GM23338 (cell line): ENCODE measurements around the gene WIPF3. TPM values are rescaled to one million over a fixed set of nuclear protein-coding genes. Genes with fewer than 3 reads are reported as not detected.

ENCODE experiments used
- CREB1 ChIP-seq: fragments of 250-450 bp; sonication (Bioruptor Pico); IDR thresholded peaks from 2 replicates; pipeline ENCODE4 v1.5.0; 2020; ENCODE audit warnings: low read depth, mild to moderate bottlenecking, moderate library complexity
- ETS1 ChIP-seq: IDR thresholded peaks from 2 replicates; pipeline ENCODE4 v1.6.1; 2016; ENCODE audit warnings: antibody characterized with exemption
- POLR2AphosphoS5 ChIP-seq: IDR thresholded peaks from 2 replicates; pipeline ENCODE4 v1.6.1; 2016; ENCODE audit warnings: antibody characterized with exemption, low read depth
- STAT1 ChIP-seq: IDR thresholded peaks from one replicate; pipeline ENCODE4 v1.6.1; 2016; ENCODE audit warnings: antibody characterized with exemption; ENCODE audit not compliant: unreplicated experiment
- ZNF114 ChIP-seq: fragments of 250-450 bp; sonication (Bioruptor Pico); IDR thresholded peaks from 2 replicates; pipeline ENCODE4 v1.5.0; 2020; ENCODE audit warnings: mild to moderate bottlenecking, moderate library complexity
- ZNF331 ChIP-seq: fragments of 250-450 bp; sonication (Bioruptor Pico); IDR thresholded peaks from 2 replicates; pipeline ENCODE4 v1.5.0; 2020; ENCODE audit warnings: low read depth, mild to moderate bottlenecking, moderate library complexity
- polyA plus RNA-seq: library from polyadenylated mRNA; unstranded; fragments of >200 nt; fragmentation: Nextera tagmentation; extraction: Ambion mirVana; gene quantifications from 2 replicates; pipeline ENCODE4 v1.2.1, GENCODE V29; 2016
- total RNA-seq: library from RNA; depleted of rRNA; stranded (reverse); fragments of >200 nt; shearing (Covaris generic); gene quantifications from 2 replicates; pipeline ENCODE4 v1.2.3, GENCODE V29; 2014
- TF ChIP-seq, protein P1 (sequence below): fragments of 250-450 bp; sonication (Bioruptor Pico); IDR thresholded peaks from 2 replicates; pipeline ENCODE4 v1.5.0; 2020; ENCODE audit warnings: mild to moderate bottlenecking, moderate library complexity
- TF ChIP-seq, protein P2 (sequence below): IDR thresholded peaks from one replicate; pipeline ENCODE4 v1.6.1; 2018; ENCODE audit warnings: antibody characterized with exemption; ENCODE audit not compliant: unreplicated experiment
- TF ChIP-seq, protein P3 (sequence below), 2 experiments: fragments of 200-600 bp in 1 of 2; sonication (generic) in 1 of 2; conservative IDR thresholded peaks; 2 replicates each; pipeline versions ENCODE4 v1.5.1 to v1.6.1; 2016 to 2017; ENCODE audit warnings: antibody characterized with exemption in 2 of 2, low read depth in 2 of 2, mild to moderate bottlenecking in 2 of 2, moderate library complexity in 1 of 2

The WIPF3 gene
- total and polyA plus RNA-seq, 2 experiments from 2014 or later, result 5.7 to 11.4 TPM

- TF ChIP-seq, protein P1, sequence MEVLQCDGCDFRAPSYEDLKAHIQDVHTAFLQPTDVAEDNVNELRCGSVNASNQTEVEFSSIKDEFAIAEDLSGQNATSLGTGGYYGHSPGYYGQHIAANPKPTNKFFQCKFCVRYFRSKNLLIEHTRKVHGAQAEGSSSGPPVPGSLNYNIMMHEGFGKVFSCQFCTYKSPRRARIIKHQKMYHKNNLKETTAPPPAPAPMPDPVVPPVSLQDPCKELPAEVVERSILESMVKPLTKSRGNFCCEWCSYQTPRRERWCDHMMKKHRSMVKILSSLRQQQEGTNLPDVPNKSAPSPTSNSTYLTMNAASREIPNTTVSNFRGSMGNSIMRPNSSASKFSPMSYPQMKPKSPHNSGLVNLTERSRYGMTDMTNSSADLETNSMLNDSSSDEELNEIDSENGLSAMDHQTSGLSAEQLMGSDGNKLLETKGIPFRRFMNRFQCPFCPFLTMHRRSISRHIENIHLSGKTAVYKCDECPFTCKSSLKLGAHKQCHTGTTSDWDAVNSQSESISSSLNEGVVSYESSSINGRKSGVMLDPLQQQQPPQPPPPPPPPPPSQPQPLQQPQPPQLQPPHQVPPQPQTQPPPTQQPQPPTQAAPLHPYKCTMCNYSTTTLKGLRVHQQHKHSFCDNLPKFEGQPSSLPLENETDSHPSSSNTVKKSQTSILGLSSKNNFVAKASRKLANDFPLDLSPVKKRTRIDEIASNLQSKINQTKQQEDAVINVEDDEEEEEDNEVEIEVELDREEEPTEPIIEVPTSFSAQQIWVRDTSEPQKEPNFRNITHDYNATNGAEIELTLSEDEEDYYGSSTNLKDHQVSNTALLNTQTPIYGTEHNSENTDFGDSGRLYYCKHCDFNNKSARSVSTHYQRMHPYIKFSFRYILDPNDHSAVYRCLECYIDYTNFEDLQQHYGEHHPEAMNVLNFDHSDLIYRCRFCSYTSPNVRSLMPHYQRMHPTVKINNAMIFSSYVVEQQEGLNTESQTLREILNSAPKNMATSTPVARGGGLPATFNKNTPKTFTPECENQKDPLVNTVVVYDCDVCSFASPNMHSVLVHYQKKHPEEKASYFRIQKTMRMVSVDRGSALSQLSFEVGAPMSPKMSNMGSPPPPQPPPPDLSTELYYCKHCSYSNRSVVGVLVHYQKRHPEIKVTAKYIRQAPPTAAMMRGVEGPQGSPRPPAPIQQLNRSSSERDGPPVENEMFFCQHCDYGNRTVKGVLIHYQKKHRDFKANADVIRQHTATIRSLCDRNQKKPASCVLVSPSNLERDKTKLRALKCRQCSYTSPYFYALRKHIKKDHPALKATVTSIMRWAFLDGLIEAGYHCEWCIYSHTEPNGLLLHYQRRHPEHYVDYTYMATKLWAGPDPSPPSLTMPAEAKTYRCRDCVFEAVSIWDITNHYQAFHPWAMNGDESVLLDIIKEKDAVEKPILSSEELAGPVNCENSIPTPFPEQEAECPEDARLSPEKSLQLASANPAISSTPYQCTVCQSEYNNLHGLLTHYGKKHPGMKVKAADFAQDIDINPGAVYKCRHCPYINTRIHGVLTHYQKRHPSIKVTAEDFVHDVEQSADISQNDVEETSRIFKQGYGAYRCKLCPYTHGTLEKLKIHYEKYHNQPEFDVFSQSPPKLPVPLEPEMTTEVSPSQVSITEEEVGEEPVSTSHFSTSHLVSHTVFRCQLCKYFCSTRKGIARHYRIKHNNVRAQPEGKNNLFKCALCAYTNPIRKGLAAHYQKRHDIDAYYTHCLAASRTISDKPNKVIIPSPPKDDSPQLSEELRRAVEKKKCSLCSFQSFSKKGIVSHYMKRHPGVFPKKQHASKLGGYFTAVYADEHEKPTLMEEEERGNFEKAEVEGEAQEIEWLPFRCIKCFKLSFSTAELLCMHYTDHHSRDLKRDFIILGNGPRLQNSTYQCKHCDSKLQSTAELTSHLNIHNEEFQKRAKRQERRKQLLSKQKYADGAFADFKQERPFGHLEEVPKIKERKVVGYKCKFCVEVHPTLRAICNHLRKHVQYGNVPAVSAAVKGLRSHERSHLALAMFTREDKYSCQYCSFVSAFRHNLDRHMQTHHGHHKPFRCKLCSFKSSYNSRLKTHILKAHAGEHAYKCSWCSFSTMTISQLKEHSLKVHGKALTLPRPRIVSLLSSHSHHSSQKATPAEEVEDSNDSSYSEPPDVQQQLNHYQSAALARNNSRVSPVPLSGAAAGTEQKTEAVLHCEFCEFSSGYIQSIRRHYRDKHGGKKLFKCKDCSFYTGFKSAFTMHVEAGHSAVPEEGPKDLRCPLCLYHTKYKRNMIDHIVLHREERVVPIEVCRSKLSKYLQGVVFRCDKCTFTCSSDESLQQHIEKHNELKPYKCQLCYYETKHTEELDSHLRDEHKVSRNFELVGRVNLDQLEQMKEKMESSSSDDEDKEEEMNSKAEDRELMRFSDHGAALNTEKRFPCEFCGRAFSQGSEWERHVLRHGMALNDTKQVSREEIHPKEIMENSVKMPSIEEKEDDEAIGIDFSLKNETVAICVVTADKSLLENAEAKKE, result no peak
- TF ChIP-seq ZNF331 (CRISPR knock-in tag) (no peak), POLR2AphosphoS5 (no peak), STAT1 (no peak), CREB1 (no peak), ZNF114 (CRISPR knock-in tag) (no peak), ETS1 (no peak)
- TF ChIP-seq, protein P2, sequence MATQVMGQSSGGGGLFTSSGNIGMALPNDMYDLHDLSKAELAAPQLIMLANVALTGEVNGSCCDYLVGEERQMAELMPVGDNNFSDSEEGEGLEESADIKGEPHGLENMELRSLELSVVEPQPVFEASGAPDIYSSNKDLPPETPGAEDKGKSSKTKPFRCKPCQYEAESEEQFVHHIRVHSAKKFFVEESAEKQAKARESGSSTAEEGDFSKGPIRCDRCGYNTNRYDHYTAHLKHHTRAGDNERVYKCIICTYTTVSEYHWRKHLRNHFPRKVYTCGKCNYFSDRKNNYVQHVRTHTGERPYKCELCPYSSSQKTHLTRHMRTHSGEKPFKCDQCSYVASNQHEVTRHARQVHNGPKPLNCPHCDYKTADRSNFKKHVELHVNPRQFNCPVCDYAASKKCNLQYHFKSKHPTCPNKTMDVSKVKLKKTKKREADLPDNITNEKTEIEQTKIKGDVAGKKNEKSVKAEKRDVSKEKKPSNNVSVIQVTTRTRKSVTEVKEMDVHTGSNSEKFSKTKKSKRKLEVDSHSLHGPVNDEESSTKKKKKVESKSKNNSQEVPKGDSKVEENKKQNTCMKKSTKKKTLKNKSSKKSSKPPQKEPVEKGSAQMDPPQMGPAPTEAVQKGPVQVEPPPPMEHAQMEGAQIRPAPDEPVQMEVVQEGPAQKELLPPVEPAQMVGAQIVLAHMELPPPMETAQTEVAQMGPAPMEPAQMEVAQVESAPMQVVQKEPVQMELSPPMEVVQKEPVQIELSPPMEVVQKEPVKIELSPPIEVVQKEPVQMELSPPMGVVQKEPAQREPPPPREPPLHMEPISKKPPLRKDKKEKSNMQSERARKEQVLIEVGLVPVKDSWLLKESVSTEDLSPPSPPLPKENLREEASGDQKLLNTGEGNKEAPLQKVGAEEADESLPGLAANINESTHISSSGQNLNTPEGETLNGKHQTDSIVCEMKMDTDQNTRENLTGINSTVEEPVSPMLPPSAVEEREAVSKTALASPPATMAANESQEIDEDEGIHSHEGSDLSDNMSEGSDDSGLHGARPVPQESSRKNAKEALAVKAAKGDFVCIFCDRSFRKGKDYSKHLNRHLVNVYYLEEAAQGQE, result no peak
- TF ChIP-seq, protein P3, sequence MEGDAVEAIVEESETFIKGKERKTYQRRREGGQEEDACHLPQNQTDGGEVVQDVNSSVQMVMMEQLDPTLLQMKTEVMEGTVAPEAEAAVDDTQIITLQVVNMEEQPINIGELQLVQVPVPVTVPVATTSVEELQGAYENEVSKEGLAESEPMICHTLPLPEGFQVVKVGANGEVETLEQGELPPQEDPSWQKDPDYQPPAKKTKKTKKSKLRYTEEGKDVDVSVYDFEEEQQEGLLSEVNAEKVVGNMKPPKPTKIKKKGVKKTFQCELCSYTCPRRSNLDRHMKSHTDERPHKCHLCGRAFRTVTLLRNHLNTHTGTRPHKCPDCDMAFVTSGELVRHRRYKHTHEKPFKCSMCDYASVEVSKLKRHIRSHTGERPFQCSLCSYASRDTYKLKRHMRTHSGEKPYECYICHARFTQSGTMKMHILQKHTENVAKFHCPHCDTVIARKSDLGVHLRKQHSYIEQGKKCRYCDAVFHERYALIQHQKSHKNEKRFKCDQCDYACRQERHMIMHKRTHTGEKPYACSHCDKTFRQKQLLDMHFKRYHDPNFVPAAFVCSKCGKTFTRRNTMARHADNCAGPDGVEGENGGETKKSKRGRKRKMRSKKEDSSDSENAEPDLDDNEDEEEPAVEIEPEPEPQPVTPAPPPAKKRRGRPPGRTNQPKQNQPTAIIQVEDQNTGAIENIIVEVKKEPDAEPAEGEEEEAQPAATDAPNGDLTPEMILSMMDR (conservative IDR thresholded peaks at IDR 0.05; ENCODE audit: low read depth in 2 of 2), result no peak
Observed at GRCh38 chr7:29798422-29798821, 7.9 kb upstream of the WIPF3 start (continued).
